GM10248 (cell line): ENCODE measurements around the gene IFI44.

Experiments used
- CTCF ChIA-PET: fragments of 300-600 bp; sonication (Branson Sonifier 250); formaldehyde crosslinking; extraction: SDS; loops from one replicate; lab custom pipeline; 2021; ENCODE audit warnings: antibody characterized with exemption; lab: Yijun Ruan, JAX
- POLR2A ChIA-PET: fragments of 350-650 bp; sonication (Branson Sonifier 250); formaldehyde crosslinking; extraction: SDS; loops from one replicate; lab custom pipeline; 2020; ENCODE audit warnings: antibody characterized with exemption; lab: Yijun Ruan, JAX
- DNase-seq: peaks from one replicate; pipeline ENCODE4 v3.0.0; 2012; ENCODE audit errors: extremely low spot score
- CTCF ChIP-seq: IDR thresholded peaks from 2 replicates; pipeline ENCODE4 v1.5.1; 2012; ENCODE audit warnings: mild to moderate bottlenecking, low read depth; ENCODE audit errors: extremely low read depth, missing control alignments, control extremely low read depth

IFI44 gene

GRCh38 chr1:78607944-78608343 lies 41.7 kb upstream of the IFI44 start:
- ChIA-PET CTCF (interaction anchor here (0.9 to 5.2 kb wide), 10 partner anchors 9 to 481 kb away, joined by 3 to 39 read pairs (median 5); no protein-coding TSS in a partner anchor), POLR2A (no interaction called here)
- no peak for TF ChIP-seq CTCF
- DNase-seq, result no peak

DNA sequence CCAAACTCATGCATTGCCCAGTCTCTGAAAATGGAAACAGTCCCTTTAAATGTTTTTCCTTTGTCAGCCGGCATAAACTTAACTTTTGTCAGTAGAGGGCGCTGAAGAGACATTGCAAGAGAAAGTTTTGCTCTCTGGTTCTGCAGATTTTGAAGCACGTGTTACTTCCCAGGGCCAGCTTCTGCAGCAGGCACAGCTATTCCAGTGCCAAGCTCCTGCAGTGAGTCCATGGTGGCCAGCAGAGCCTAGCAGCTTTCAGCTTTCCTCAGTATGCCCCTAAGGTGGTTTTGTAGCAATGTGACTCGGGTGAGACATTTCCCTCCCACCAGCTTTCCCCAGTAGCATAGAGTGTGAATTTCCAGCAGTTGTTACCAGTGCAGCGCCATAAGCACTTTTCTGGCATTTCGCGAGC lies 32.0 kb upstream of the IFI44 start:
- POLR2A ChIA-PET, result no interaction called here
- TF ChIP-seq CTCF, result peak; percentile 80
- DNase-seq, result peak; percentile 35
- CTCF ChIA-PET, result interaction anchor here (0.6 to 2.4 kb wide), 24 partner anchors 10 to 851 kb away, joined by 3 to 52 read pairs (median 4); no protein-coding TSS in a partner anchor

DNA sequence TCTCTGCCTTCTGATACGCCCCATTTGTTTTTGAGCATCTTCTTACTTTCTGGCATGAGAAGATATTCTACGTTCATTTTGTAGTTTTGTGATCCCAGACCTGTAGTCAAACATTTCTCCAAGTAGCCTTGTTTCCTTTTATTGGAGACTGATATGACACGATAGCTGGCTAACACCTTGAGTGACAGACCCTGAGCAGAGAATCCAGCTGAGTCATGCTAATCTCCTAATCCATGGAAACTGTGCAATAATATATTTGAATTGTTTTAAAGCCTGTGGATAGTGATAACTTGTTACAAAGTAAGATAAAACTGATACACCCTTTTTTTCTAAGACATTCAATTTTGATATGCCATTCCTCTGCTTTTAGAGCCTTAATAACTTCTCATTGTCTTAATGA lies 30.6 kb upstream of the IFI44 start:
- no peak for TF ChIP-seq CTCF
- CTCF ChIA-PET, result interaction anchor here (1.8 kb wide), 1 partner anchor 55 kb away, joined by 8 read pairs; no protein-coding TSS in a partner anchor
- POLR2A ChIA-PET, result no interaction called here
- no peak for DNase-seq

- TF ChIP-seq CTCF, result no peak
- no peak for DNase-seq
- CTCF ChIA-PET, result interaction anchor here (1.1 to 1.8 kb wide), 3 partner anchors 55 to 59 kb away, joined by 7 to 8 read pairs (median 7); no protein-coding TSS in a partner anchor
- POLR2A ChIA-PET, result no interaction called here
Measured at GRCh38 chr1:78619446-78619802, 30.2 kb upstream of the IFI44 start.

- no peak for TF ChIP-seq CTCF
- CTCF ChIA-PET, result interaction anchor here (1.0 to 1.8 kb wide), 7 partner anchors 12 to 58 kb away, joined by 3 to 8 read pairs (median 7); partner anchors contain the start of gene IFI44
- POLR2A ChIA-PET, result no interaction called here
- DNase-seq, result no peak
Measured at GRCh38 chr1:78619803-78620579, 29.6 kb upstream of the IFI44 start, which contains the start of gene IFI44L. IFI44L (plus strand) TSS chr1:78620448; CDS start chr1:78627916, 7,468 bp downstream.

DNA sequence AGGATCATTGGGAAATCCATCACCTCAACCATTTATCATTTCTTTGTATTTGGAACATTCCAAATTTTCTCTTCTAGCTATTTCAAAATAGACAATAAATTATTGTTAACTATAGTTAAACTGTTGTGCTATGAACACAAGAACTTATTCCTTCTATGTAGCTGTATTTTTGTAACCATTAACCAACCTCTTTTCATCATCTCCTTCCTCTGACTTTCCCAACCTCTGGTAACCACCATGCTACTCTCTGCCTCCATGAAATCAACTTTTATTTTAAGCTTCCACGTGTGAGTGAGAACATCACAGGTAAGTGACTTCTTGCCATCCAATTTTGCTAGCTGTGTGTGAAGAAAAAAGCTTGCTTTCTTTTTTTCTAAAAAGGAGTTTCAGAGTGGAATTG lies 29.0 kb upstream of the IFI44 start:
- no peak for TF ChIP-seq CTCF
- DNase-seq, result no peak
- POLR2A ChIA-PET, result no interaction called here
- CTCF ChIA-PET, result interaction anchor here (1.0 to 1.8 kb wide), 7 partner anchors 11 to 57 kb away, joined by 3 to 8 read pairs (median 7); partner anchors contain the start of gene IFI44
